Measurements from ENCODE around the gene TNFRSF21.

The TNFRSF21 gene

DNA sequence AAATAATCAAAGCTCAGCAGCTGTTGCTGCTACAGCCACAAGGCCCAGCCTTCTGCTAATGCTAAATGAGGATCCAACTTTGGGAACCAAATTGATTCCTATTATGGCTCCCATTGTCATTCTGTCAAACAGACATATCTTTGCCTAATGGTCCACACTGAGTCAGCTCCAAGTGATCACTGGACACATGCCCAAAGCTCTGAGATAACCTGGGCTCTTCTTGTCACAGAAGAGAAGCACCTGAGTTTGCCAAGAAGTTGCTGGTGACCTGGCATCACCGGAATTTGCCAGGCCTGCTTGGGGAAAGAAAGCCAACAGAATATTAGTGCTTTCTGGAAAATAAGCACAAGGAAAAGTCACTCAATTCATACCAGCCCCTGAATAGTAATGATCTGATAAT lies 5.8 kb downstream of the TNFRSF21 start:
- H3K27me3 ChIP-seq (ENCODE audit: control insufficient read depth, insufficient read depth, low read length) = no peaks in the 10 kb centered on the region
- H3K4me3 ChIP-seq (ENCODE audit: low read depth, low read length) = no peak overlapping the region
- H3K9me3 ChIP-seq (ENCODE audit: control insufficient read depth, insufficient read depth, low read length) = no peaks in the 10 kb centered on the region
- H3K9ac ChIP-seq (ENCODE audit: low read depth, low read length) = no peak overlapping the region
- peaks cover 5% of the 10 kb centered on the region; the same call in 1 of the 2 replicates for H3K36me3 ChIP-seq (ENCODE audit: control insufficient read depth, insufficient read depth, low read length)
- H3K27ac ChIP-seq (ENCODE audit: low read depth, low read length) = no peak overlapping the region
- peaks cover 22% of the 10 kb centered on the region for H3K4me1 ChIP-seq (ENCODE audit: control insufficient read depth, insufficient read depth, low read length)

DNA sequence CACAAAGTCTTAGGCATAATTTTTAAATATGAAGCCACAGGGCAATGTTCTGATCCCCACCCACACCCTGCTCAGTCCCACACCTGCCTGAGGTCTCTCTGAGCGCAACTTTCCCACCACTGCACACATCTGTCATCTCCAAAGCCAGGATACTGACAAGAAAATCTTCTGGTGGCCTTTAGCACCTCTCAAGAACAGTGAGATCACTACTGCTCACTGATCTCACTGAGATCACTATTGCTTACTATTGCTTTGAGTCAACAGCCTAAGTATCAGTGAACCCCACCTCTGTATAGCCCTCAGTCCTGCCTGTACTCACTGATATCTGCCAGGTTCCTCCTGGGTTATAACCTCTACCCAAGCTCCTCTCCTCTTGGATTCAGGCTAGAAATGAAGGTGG lies 6.4 kb downstream of the TNFRSF21 start:
- Histone ChIP-seq H3K27me3 (ENCODE audit: control insufficient read depth, insufficient read depth, low read length) (no peaks in the 10 kb centered on the region), H3K4me3 (ENCODE audit: low read depth, low read length) (no peak overlapping the region), H3K36me3 (ENCODE audit: control insufficient read depth, insufficient read depth, low read length) (peaks cover 5% of the 10 kb centered on the region; the same call in 1 of the 2 replicates), H3K27ac (ENCODE audit: low read depth, low read length) (no peak overlapping the region), H3K4me1 (ENCODE audit: control insufficient read depth, insufficient read depth, low read length) (peaks cover 22% of the 10 kb centered on the region), H3K9ac (ENCODE audit: low read depth, low read length) (no peak overlapping the region), H3K9me3 (ENCODE audit: control insufficient read depth, insufficient read depth, low read length) (no peaks in the 10 kb centered on the region)

DNA sequence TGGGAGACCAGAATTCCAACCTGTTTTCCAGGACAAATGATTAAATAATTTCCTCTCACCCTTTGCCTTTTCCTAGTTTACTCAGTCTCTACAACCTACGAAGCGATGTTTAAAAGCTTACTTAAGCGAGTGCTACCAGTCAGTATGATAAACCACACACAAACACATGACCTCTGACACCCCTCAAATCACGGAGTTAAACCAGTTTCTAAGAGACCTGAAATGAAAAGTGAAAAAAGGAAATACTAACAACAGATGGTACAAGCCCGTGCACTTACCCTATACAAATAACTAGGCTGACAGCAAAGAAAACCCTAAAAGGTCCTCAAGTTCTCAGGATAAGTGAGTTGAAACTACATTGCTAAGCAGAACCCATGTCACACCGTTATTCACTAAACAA lies 7.7 kb downstream of the TNFRSF21 start:
- H3K9ac ChIP-seq (ENCODE audit: low read depth, low read length) = no peak overlapping the region
- peaks cover 5% of the 10 kb centered on the region; the same call in 1 of the 2 replicates for H3K36me3 ChIP-seq (ENCODE audit: control insufficient read depth, insufficient read depth, low read length)

DNA sequence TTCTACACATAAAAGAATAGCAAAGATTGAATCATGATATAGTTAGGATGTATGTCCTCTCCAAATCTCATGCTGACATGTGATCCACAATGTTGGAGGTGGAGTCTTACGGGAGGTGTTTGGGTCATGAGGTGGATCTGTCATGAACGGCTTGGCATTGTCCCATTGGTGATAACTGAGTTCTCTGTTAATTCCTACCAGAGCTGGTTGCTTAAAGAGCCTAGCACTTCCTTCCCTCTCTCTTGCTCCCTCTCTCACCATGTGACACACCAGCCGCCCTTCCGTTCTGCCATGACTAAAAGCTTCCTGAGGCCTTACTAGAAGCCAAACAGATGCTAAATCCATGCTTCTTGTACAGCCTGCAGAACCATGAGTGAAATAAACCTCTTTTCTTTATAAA lies 8.3 kb downstream of the TNFRSF21 start:
- Histone ChIP-seq H3K36me3 (ENCODE audit: control insufficient read depth, insufficient read depth, low read length) (peaks cover 5% of the 10 kb centered on the region; the same call in 1 of the 2 replicates), H3K4me1 (ENCODE audit: control insufficient read depth, insufficient read depth, low read length) (peaks cover 18% of the 10 kb centered on the region), H3K27ac (ENCODE audit: low read depth, low read length) (no peak overlapping the region), H3K9ac (ENCODE audit: low read depth, low read length) (no peak overlapping the region), H3K4me3 (ENCODE audit: low read depth, low read length) (no peak overlapping the region), H3K9me3 (ENCODE audit: control insufficient read depth, insufficient read depth, low read length) (no peaks in the 10 kb centered on the region), H3K27me3 (ENCODE audit: control insufficient read depth, insufficient read depth, low read length) (no peaks in the 10 kb centered on the region)

More for the DNA sequence above, 7.7 kb downstream of the TNFRSF21 start:
- Histone ChIP-seq H3K9me3 (ENCODE audit: control insufficient read depth, insufficient read depth, low read length) (no peaks in the 10 kb centered on the region), H3K27ac (ENCODE audit: low read depth, low read length) (no peak overlapping the region), H3K4me1 (ENCODE audit: control insufficient read depth, insufficient read depth, low read length) (peaks cover 18% of the 10 kb centered on the region), H3K27me3 (ENCODE audit: control insufficient read depth, insufficient read depth, low read length) (no peaks in the 10 kb centered on the region), H3K4me3 (ENCODE audit: low read depth, low read length) (no peak overlapping the region)

DNA sequence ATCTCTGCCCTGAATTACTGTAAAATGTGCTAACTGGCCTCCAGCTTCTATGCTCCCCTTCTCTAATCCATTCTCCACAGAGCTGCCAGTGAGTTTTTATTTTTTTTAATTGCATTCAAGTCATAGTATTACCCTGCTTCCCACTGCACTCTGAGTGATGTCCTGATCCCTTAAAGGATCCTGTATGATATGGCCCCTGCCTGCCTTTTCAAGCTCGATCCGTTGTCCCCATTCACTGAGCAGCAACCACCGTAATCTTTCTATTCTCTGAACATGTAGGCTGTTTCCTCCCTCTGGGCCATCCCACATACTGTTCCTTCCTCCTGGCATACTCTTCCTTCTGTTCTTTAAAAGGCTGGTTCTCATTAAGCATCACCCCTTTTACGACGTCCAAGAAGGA lies 9.3 kb downstream of the TNFRSF21 start:
- peaks cover 19% of the 10 kb centered on the region for H3K4me1 ChIP-seq (ENCODE audit: control insufficient read depth, insufficient read depth, low read length)
- H3K9ac ChIP-seq (ENCODE audit: low read depth, low read length) = no peak overlapping the region
- no peak overlapping the region for H3K4me3 ChIP-seq (ENCODE audit: low read depth, low read length)
- H3K27ac ChIP-seq (ENCODE audit: low read depth, low read length) = no peak overlapping the region
- no peaks in the 10 kb centered on the region for H3K36me3 ChIP-seq (ENCODE audit: control insufficient read depth, insufficient read depth, low read length)
- H3K27me3 ChIP-seq (ENCODE audit: control insufficient read depth, insufficient read depth, low read length) = no peaks in the 10 kb centered on the region
- H3K9me3 ChIP-seq (ENCODE audit: control insufficient read depth, insufficient read depth, low read length) = no peaks in the 10 kb centered on the region

DNA sequence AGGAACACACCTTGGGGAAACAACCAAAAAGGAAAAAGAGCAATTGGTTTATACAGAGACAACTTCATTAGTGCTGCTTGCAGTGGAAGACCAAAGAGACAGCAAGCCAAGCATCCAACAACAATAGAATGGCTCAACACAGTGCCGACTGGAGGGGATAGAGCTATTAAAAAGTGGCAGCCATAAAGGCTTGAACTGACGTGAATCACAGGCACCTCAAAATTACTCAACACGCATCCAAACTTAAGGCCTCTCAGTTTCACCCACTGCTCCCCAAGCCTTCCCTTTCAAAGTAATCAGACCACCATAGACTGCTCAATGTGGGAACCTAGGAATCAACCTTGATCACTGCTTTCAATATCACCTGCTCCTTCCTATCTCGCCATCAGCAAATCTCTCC lies 9.7 kb downstream of the TNFRSF21 start:
- no peaks in the 10 kb centered on the region for H3K9me3 ChIP-seq (ENCODE audit: control insufficient read depth, insufficient read depth, low read length)
- H3K9ac ChIP-seq (ENCODE audit: low read depth, low read length) = no peak overlapping the region
- H3K27ac ChIP-seq (ENCODE audit: low read depth, low read length) = no peak overlapping the region
- H3K4me3 ChIP-seq (ENCODE audit: low read depth, low read length) = no peak overlapping the region
- H3K36me3 ChIP-seq (ENCODE audit: control insufficient read depth, insufficient read depth, low read length) = no peaks in the 10 kb centered on the region
- no peaks in the 10 kb centered on the region for H3K27me3 ChIP-seq (ENCODE audit: control insufficient read depth, insufficient read depth, low read length)
- peaks cover 21% of the 10 kb centered on the region for H3K4me1 ChIP-seq (ENCODE audit: control insufficient read depth, insufficient read depth, low read length)

DNA sequence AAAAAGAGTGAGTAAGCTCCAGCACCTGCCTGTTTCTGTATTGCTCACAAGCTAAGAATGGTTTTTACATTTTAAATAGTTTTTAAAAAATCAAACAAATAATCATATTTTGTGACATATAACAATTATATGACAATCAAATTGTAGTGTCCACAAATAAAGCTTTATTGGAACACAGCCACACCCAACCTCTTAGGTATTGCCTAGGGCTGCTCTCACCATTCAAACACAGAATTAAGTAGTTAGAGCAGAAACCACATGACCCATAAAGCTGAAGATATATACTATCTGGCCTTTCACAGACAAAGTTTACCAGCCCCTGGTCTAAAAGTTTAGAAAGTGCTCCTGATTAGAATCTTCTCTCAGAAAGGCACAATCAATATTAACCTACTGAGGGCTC lies 11.2 kb downstream of the TNFRSF21 start:
- H3K36me3 ChIP-seq (ENCODE audit: control insufficient read depth, insufficient read depth, low read length) = no peaks in the 10 kb centered on the region
- H3K4me3 ChIP-seq (ENCODE audit: low read depth, low read length) = no peak overlapping the region
- no peak overlapping the region for H3K9ac ChIP-seq (ENCODE audit: low read depth, low read length)
- H3K27me3 ChIP-seq (ENCODE audit: control insufficient read depth, insufficient read depth, low read length) = no peaks in the 10 kb centered on the region
- H3K27ac ChIP-seq (ENCODE audit: low read depth, low read length) = no peak overlapping the region
- H3K9me3 ChIP-seq (ENCODE audit: control insufficient read depth, insufficient read depth, low read length) = no peaks in the 10 kb centered on the region
- peaks cover 24% of the 10 kb centered on the region for H3K4me1 ChIP-seq (ENCODE audit: control insufficient read depth, insufficient read depth, low read length)

DNA sequence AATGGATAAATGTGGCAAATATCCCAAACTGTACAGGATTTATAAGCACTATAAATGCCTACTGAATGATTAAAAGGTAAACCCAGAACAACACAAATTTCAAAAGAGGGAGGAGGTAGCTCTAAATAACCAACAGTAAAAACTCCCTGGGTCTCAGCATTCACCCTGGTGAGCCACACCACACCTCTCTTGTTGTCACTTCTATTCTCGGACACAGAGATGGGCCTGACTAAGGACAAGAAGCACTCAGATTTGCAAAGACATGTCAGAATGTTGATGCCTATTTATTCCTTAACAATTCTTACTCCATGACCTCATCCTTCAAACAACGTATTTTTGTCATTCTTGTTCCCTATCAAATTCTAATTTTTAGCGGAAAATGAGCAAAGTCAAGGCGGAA lies 14.7 kb downstream of the TNFRSF21 start:
- Histone ChIP-seq H3K36me3 (ENCODE audit: control insufficient read depth, insufficient read depth, low read length) (no peaks in the 10 kb centered on the region), H3K9ac (ENCODE audit: low read depth, low read length) (no peak overlapping the region), H3K4me3 (ENCODE audit: low read depth, low read length) (no peak overlapping the region), H3K27me3 (ENCODE audit: control insufficient read depth, insufficient read depth, low read length) (no peaks in the 10 kb centered on the region), H3K4me1 (ENCODE audit: control insufficient read depth, insufficient read depth, low read length) (peaks cover 35% of the 10 kb centered on the region), H3K27ac (ENCODE audit: low read depth, low read length) (no peak overlapping the region), H3K9me3 (ENCODE audit: control insufficient read depth, insufficient read depth, low read length) (no peaks in the 10 kb centered on the region)

DNA sequence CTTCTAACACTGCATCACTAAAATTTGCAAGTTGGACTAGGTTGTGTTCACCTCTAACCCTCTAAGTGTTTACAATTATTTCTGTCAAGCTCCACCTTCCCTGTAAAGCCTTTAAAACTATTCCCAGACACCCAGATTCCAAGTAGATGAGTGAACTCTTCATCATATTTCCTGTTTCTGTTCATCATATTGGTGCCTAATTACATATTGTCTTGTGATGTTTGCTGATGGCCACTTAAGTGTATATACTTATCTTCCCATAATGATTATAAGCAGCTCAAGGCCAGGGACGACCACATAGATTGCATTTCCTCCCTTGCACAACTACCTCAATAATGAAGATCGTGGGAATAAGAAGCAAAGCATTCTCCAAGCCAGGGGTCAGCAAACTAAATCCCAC lies 16.8 kb downstream of the TNFRSF21 start:
- Histone ChIP-seq H3K9me3 (ENCODE audit: control insufficient read depth, insufficient read depth, low read length) (no peaks in the 10 kb centered on the region), H3K27ac (ENCODE audit: low read depth, low read length) (no peak overlapping the region), H3K4me3 (ENCODE audit: low read depth, low read length) (no peak overlapping the region), H3K4me1 (ENCODE audit: control insufficient read depth, insufficient read depth, low read length) (peaks cover 47% of the 10 kb centered on the region), H3K36me3 (ENCODE audit: control insufficient read depth, insufficient read depth, low read length) (no peaks in the 10 kb centered on the region), H3K27me3 (ENCODE audit: control insufficient read depth, insufficient read depth, low read length) (no peaks in the 10 kb centered on the region), H3K9ac (ENCODE audit: low read depth, low read length) (no peak overlapping the region)

DNA sequence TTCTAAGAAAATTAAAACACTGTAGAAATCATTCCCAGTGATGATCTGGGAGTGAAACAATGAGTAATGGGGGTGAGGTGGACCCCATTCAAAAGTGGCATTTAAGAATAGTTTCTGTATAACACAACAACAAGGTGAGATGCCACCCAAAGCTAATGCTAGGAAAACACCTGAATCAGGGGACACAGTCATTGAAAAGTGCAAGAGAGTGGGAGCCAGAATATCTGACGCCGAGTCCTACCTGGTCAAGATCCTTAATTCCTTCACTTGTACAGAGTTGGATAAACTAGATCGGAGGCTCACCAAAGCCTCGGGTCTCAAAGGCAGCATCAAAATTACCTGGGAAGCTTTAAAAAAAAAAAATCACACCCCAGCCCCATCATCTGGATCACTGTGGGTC lies 17.7 kb downstream of the TNFRSF21 start:
- Histone ChIP-seq H3K9ac (ENCODE audit: low read depth, low read length) (no peak overlapping the region), H3K9me3 (ENCODE audit: control insufficient read depth, insufficient read depth, low read length) (no peaks in the 10 kb centered on the region), H3K4me1 (ENCODE audit: control insufficient read depth, insufficient read depth, low read length) (peaks cover 45% of the 10 kb centered on the region), H3K27me3 (ENCODE audit: control insufficient read depth, insufficient read depth, low read length) (no peaks in the 10 kb centered on the region), H3K4me3 (ENCODE audit: low read depth, low read length) (no peak overlapping the region), H3K36me3 (ENCODE audit: control insufficient read depth, insufficient read depth, low read length) (no peaks in the 10 kb centered on the region), H3K27ac (ENCODE audit: low read depth, low read length) (no peak overlapping the region)

DNA sequence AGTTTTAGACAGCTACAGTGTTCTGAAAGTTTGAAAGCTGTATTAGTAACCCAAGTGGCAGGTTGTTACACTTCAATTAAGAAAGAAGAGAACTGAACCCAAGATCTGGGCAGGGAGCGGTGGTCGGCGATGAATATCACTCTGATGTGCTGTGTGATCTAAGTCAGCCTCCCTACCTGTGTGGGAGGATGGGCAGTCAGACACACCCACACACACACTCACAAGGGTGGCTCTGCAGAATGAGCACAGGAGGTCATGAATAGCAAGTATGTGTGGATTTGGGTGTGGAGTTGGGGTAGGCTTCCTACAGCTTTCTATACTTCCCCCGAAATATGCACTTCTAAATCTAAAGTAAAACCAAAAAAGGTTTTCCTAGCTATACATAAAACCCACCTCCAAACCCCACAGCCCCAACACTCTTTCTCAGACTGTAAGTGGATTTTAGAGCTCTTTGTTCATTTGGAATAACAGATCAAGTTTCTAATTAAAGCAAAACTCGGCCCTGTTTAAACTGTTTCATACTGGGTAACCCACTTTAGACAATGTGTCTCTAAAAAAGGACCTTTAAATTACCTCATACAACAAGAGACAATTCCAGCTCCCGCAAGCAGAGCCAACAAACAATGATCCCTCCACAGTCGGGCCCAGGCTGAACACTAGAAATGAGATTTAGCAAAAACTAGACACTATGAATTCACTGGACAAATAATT lies 19.4 kb downstream of the TNFRSF21 start:
- Histone ChIP-seq H3K9ac (ENCODE audit: low read depth, low read length) (no peak overlapping the region), H3K4me3 (ENCODE audit: low read depth, low read length) (no peak overlapping the region), H3K27ac (ENCODE audit: low read depth, low read length) (no peak overlapping the region), H3K36me3 (ENCODE audit: control insufficient read depth, insufficient read depth, low read length) (peaks cover 14% of the 10 kb centered on the region), H3K27me3 (ENCODE audit: control insufficient read depth, insufficient read depth, low read length) (no peaks in the 10 kb centered on the region), H3K9me3 (ENCODE audit: control insufficient read depth, insufficient read depth, low read length) (no peaks in the 10 kb centered on the region), H3K4me1 (ENCODE audit: control insufficient read depth, insufficient read depth, low read length) (peaks cover 28% of the 10 kb centered on the region)

All from HUES48 (cell line).